AG08396 (cell line): ENCODE data around the gene COPZ2.
A peak's percentile ranks its signal among the peaks of the same experiment; 100 is the strongest.

ENCODE experiments used
- DNase-seq: peaks from one replicate; pipeline ENCODE4 v3.0.0; 2012; ENCODE audit warnings: low spot score, mixed read lengths

Gene COPZ2

DNA sequence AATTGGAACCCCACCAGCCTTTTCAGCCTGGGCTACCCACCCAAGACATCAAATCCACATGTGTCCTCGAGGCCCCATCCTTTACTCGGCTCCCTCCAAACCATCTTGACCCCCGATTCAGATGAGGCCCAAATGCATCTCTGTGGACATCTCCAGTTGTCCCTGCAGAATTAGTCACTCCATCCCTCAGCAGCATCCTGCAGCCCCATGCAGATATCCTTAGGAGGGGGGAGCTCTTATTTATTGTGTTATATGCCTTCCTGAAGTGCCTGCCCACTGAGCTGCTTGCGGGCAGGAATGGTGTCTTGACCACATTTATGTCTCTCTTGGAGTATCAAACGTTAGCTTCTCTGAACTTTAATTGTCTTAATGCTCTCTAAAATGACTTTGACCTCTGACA lies 51.1 kb downstream of the COPZ2 start:
- DNase-seq, result no peak

DNA sequence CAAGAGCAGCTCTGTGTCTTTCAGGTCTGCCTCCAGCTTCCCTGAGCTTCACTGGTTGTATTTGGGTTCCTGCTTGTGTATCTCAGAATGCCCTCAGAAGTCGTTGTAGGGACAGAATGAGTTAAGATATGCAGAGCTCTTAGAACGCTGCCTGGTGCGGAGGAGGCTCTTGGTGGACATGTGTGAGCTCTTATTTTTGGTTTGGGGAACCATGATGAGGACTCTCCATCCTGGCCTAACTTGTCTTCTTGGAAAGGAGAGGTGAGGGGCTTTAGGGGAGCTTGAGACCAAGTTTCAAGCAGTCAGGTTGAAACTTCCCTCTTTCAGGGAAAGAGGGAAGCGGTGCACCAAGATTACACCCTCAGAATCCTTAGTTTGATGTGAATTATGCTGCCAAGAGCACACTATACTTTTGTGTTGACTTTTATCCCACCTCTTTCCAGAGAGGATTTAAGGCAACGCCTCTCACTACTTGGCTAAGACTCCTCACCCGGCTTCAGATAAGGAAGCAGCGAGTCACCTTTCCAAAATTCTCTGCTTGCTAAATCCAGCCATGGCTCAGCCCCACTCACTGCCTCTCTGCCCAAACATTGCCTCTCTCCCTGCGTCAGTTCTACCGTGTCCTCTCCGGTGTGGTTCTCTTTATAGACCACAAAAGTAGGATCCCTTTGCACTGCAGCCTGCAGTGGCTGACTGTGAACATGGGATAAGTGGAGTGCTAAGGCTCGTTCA lies 53.9 kb downstream of the COPZ2 start:
- no peak for DNase-seq

DNA sequence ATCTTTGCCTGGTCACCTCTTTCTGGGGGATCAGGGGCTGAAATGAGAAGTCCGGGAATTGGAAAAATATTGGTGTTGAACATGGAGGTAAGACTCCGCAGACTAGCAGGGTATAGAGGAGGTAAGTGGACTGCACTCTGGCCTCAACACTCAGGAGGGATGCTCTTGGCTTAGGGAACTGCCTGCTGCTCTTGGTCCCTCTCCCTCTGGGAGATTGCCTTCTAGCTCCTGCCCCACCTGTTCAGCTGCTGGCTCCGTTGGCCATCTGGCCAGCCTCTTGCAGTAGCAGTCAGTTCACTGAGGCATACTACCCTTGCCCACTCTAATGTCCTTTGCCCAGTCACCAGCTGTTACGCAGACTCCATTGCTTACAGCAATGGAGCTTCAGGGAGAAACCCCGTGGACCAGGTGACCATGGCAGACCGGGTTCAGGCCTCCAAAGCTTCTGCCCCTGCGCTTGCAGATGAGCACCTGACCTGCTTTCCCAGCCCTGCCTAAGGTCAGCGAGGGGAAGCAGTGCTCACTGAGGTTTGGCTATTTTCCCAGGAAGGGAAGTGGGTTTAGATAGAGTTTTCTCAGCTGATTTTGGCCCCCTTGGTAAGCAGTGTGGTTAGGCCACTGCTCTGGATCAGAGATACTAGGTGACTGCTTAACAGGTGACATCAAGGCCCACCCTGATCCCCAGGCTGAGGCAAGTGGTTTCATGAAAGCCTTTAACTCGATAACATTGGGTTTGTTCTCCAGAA lies 54.8 kb downstream of the COPZ2 start:
- no peak for DNase-seq

DNA sequence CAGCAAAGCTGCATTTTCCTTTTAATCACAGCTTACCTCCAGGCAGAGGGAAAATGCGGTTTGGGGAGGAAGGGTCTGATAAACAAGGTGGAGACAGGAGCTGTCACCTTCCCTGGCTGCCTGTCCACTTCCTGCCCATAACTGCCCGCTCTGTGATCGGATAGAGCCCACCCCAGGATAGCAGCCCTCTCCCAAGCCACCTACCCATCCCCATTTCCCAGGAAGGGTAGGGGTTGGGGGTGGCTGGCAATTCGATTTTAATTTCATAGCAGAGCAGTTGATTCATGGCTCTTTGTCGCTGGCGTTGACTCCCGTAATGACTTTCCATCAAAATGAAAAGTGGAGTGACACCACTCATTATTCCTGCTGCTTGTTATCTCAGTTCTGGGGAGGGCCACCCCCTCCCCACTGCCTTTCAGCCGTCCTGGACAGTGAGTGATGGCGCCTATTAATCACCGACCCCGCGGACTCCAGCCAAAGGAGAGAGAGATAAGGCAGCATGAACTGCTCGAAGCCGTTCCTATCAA lies 55.4 kb downstream of the COPZ2 start:
- DNase-seq, result no peak

DNA sequence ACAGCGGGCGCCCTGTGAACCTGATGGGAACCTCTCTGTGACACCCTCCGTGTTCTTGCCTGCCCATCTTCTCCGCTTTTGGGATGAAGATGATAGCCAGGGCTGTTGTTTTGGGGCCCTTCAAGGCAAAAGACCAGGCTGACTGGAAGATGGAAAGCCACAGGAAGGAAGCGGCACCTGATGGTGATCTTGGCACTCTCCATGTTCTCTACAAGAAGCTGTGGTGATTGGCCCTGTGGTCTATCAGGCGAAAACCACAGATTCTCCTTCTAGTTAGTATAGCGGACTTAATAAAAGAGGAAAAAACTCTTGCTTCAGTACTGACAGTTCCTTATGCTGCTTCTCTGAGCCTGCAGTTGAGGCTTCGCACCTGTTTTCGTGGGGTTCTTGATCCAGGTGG lies 56.1 kb downstream of the COPZ2 start:
- no peak for DNase-seq

DNA sequence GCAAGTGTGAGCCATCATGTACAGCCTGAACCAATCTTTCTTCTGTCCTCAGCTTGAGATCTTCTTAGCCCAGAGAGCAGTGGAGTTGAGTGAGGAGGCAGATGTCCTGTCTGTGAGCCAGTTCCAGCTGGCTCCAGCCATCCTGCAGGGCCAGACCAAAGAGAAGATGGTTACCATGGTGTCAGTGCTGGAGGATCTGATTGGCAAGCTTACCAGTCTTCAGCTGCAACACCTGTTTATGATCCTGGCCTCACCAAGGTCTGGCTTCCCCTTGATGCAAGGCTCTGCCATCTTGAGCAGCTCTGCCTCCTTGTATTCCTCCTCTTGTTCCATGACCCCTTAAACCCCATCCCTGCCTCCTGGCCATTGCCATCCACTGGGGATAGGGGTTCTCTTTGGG lies 57.1 kb downstream of the COPZ2 start:
- no peak for DNase-seq

DNA sequence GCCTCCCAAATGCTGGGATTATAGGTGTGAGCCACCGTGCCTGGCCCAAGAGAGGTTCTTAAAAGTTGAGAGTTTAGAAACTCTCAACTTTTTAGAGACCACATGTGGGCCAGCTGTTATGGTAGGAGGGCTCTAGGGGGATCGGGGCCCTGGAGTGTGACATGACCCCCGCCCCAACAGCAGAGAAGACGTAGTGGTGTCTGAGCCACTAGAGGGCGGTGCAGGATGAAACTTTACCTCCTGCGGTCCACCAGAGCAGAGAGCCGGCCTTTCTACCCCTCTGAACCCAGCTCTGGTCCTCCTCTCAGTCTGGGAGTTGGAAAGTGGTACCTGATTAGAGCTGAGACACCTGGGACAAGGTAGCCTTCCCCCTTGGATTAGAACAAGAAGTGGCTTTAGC lies 59.3 kb downstream of the COPZ2 start:
- peak; percentile 80 for DNase-seq
